ENCODE results near the gene LYZL1. TPM values are rescaled to one million over a fixed set of nuclear protein-coding genes. Genes with fewer than 3 reads are reported as not detected.

Gene LYZL1
- total and polyA plus RNA-seq, 12 donors: not detected

GRCh38 chr10:29259498-29259897 lies 29.4 kb upstream of the LYZL1 start:
- Histone ChIP-seq H3K27ac (no peak overlapping the region), H3K4me3 (no peak overlapping the region), H3K9me3 (replicated peaks in 1 of 3) (no peaks in the 10 kb centered on the region), H3K4me1 (replicated peaks in 1 of 2) (peaks cover 0 to 7% of the 10 kb centered on the region in 2 donors), H3K27me3 (no peaks in the 10 kb centered on the region), H3K36me3 (replicated peaks in 1 of 2) (no peaks in the 10 kb centered on the region)
- WGBS, 4 donors: 75 to 93% (median 84%) methylated on average over 2 of the region's 2 CpGs
- intact Hi-C loops (cut with DNase I): no loop called here
- no peak for DNase-seq
- TF ChIP-seq POLR2A (IDR thresholded peaks at IDR 0.05): no peak
- TF ChIP-seq CTCF (IDR thresholded peaks at IDR 0.05): no peak

- Histone ChIP-seq H3K9me3 (replicated peaks in 1 of 3) (no peaks in the 10 kb centered on the region), H3K4me1 (replicated peaks in 1 of 2) (no peaks in the 10 kb centered on the region), H3K36me3 (replicated peaks in 1 of 2) (no peaks in the 10 kb centered on the region), H3K27me3 (no peaks in the 10 kb centered on the region), H3K27ac (no peak overlapping the region), H3K4me3 (no peak overlapping the region)
- WGBS, 4 donors: 84 to 94% (median 89%) methylated on average over 7 to 8 of the region's 8 CpGs
- DNase-seq: no peak
- intact Hi-C loops (cut with DNase I): no loop called here
- TF ChIP-seq CTCF (IDR thresholded peaks at IDR 0.05) (no peak), POLR2A (IDR thresholded peaks at IDR 0.05) (no peak)
Measured at GRCh38 chr10:29263506-29263905, 25.4 kb upstream of the LYZL1 start.

GRCh38 chr10:29265210-29265768 lies 23.6 kb upstream of the LYZL1 start:
- Histone ChIP-seq H3K9me3 (replicated peaks in 1 of 3) (no peaks in the 10 kb centered on the region), H3K4me1 (replicated peaks in 1 of 2) (no peaks in the 10 kb centered on the region), H3K27ac (no peak overlapping the region), H3K27me3 (no peaks in the 10 kb centered on the region), H3K4me3 (no peak overlapping the region), H3K36me3 (replicated peaks in 1 of 2) (no peaks in the 10 kb centered on the region)
- TF ChIP-seq POLR2A (IDR thresholded peaks at IDR 0.05) (no peak), CTCF (IDR thresholded peaks at IDR 0.05) (no peak)
- no peak for DNase-seq
- intact Hi-C loops (cut with DNase I): no loop called here
- 82 to 86% (median 85%) methylated on average over 7 of the region's 7 CpGs for WGBS, 4 donors

GRCh38 chr10:29266641-29267040 lies 22.2 kb upstream of the LYZL1 start:
- WGBS, 4 donors: 76 to 82% (median 78%) methylated on average over 8 of the region's 8 CpGs
- no peak overlapping the region for H3K4me3 ChIP-seq
- H3K36me3 ChIP-seq (replicated peaks in 1 of 2): no peaks in the 10 kb centered on the region
- TF ChIP-seq POLR2A (IDR thresholded peaks at IDR 0.05): no peak
- TF ChIP-seq CTCF (IDR thresholded peaks at IDR 0.05): no peak
- no peaks in the 10 kb centered on the region for H3K9me3 ChIP-seq (replicated peaks in 1 of 3)
- no peaks in the 10 kb centered on the region for H3K27me3 ChIP-seq
- no peak overlapping the region for H3K27ac ChIP-seq
- intact Hi-C loops (cut with DNase I): no loop called here
- no peak for DNase-seq
- no peaks in the 10 kb centered on the region for H3K4me1 ChIP-seq (replicated peaks in 1 of 2)
